Forelimb muscle (tissue), 1 donor: ENCODE results near the gene FMOD. TPM values are rescaled to one million over a fixed set of nuclear protein-coding genes. Genes with fewer than 3 reads are reported as not detected.

ENCODE experiments used
- DNase-seq: peaks from one replicate; pipeline ENCODE4 v3.0.0-alpha.2; 2013; ENCODE audit warnings: low read depth
- polyA plus RNA-seq: library from polyadenylated mRNA; unstranded; fragments of 120-200 nt; gene quantifications from one replicate; pipeline ENCODE4 v1.2.1, GENCODE V29; 2013; ENCODE audit not compliant: insufficient read length

Gene FMOD
- 75.8 TPM for polyA plus RNA-seq

GRCh38 chr1:203351037-203351625, at the start of gene FMOD:
FMOD (minus strand) TSS chr1:203351122; CDS start chr1:203348270, 2,852 bp downstream.
- peak; percentile 72 for DNase-seq

DNA sequence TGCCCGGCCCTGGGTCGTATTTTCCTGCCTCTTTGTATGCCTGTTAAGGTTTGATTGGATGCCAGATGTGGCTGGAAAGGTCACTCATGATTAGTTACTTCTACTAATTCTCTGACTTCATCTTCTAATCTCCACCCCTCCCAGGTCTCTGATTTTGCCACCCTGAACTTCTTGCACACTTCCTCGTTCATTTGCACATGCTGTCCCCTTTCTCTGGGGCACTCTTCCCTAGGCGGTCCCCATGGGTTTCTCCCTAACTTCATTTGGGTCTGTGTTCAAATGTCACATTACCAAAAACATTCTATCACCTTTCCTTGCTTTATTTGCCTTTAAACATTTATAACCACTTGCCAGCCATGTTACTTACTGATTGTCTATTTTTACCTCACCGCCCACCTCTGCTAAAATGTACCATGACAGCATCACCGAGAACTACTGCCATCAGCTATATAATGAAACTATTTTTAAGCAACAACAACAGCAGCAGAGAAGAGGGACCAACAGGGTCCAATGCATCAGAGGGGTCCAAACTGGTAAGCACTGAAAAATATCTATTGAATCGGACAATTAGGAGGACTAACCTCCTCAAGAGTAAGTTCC, 45.8 kb upstream of the FMOD start:
- DNase-seq = no peak

DNA sequence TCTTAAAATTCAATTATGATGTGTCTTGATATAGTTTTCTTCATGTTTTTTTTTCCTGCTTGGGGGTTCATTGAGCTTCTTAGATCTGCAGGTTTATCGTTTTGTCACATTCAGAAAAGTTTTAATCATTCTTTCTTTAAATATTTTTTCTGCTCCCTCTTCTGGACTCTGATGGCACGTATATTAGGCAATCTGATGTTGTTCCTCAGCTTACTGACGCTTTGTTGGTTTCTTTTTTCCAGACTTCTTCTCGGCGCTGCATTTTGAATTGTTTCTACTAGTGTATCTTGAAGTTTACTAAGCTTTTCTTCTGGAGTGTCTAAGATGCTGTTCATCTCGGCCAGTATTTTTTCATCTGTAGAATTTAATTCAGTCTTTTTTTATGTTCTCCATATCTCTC, 44.8 kb upstream of the FMOD start:
- no peak for DNase-seq

DNA sequence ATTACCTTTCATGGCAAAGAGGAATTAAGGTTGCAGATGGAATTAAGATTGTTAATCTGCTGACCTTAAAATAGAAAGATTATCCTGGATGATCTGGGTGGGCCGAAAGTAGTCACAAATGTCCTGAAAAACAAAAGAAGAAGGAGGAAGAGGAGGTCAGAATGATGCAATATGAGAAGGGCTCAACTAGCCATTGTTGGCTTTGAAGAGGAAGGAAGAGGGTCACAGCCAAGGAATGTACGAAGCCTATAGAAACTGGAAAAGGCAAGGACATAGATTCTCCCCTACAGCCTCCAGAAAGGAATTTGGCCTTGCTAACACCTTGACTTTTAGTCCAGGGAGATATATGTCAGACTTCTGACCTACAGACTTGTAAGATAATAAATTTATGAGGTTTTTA, 39.4 kb upstream of the FMOD start:
- no peak for DNase-seq

DNA sequence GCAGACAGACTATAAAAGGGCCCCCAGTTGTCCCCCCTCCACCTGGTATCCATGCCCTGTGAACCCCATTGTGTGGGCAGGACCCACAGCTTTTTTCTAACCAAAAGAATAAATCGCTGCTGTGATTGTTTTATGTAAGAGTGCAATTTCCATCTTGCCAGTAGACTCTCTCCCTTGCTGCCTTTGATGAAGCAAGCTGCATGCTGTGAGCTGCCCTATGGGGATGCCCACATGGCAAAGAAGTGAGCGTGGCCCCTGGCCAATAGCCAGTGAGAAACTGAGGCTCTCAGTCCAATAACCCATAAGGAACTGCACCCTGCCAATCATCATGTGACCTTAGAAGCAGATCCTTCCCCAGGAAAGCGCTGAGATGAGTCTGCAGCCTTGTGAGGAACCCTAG, 37.8 kb upstream of the FMOD start:
- DNase-seq = no peak

DNA sequence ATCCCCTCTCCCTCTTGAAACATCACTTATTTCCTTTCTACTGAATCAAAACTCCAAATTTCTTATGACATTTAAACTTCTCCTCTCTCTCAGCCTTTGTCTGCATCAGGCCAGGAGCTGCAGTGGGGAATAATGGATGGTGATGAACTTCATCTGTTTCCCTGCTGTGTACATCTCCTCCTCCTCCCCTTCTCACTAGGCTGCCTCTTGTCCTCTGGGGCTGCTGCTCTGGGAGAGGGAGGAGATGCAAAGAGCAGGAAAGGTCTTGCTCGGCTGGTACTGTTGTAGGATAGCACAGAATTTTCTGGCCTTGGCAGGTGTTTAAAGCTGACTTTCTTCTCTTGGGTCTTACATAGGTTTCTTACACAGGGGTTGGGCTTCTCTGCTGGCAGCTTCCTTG, 31.1 kb upstream of the FMOD start:
- DNase-seq = no peak

DNA sequence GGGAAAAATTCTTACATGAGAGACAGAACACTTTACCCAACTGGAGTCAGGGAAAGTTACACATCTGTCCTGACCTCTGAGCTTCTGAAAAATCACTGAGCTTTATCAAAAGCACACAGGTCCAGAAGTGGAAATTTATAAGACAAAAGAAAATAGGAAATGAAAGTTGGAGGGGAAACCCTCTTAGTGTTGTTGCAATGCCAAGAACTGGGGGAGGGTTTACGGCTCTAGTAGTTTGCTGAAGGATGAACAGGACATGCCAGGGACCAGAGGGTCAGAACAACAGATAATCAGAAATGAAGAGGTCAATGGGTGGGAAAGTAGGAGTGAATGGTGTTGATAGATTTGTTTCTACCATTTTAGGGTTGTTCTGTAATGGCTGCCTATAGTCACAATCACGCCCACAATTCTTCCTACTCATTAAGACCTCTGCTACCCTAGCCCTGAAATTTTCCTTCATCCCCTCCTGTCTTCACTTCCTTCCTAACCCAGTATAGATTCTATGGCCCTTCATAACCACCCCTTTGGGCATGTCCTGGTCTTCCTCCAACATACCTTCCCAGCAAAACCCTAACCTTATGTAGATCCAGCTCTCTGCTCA, 30.3 kb upstream of the FMOD start:
- DNase-seq = no peak

GRCh38 chr1:203380420-203381150, 29.7 kb upstream of the FMOD start:
- DNase-seq = no peak

DNA sequence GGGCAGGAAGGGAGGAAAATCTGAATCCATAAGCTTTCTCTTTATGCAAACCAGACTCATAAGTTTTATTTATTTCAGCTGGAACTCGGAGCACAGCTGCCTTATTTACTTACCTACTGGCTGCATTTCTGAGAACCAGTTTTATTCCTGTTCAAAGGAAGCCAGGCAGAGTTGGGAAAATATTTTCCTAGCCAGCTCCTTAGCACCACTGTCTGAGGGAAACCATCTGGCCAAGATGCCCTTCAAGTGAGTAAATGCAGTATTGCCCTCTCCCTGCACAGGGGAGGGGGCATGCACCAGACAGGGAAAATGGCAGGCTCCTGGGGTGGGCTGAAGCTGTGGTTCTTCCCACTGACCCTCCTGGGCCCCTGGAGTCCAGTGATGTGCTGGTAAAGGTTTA, 28.9 kb upstream of the FMOD start:
- DNase-seq = no peak

- DNase-seq = no peak
Measured at GRCh38 chr1:203378556-203379245, 27.8 kb upstream of the FMOD start.

DNA sequence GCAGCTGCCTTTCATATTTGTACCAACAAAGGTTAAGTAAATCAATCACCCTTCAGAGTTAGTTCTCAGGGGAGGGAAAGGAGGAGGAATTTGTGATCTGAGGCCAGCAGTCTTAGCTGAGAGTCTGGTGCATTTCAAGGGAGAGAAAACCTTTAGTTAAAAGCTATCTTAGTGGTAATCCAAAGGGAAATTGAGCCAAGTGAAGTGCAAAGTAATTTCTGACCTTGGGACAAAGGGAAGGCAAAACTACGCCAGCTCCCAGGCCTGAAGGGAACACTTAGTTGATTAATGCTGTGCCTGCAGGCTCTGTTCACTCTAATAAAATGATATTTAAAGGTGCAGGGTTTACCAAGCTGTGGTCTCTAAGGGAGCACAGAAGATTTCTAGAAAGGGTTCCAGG, 23.1 kb upstream of the FMOD start:
- DNase-seq = no peak

- DNase-seq = no peak
Measured at GRCh38 chr1:203373002-203373401, 22.1 kb upstream of the FMOD start.

DNA sequence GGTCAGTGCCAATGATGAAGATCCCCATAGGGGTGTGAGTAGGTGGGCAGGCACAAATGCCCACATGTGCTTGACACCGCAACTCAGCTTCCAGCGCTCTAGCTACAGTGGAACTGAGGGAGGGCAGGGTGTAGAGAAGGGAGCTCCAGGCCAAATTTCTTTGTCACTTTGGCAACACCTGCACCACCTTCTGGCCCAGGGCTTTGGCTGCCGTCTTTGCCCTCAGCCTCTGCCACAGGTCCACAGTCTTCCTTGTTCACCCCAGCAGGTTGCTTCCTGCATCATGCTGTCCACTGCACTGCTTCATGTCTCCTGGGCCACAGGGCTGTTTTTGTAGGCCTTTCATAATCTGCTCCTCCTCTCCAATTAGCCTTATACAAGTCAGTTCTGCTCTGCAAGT, 20.4 kb upstream of the FMOD start:
- no peak for DNase-seq

DNA sequence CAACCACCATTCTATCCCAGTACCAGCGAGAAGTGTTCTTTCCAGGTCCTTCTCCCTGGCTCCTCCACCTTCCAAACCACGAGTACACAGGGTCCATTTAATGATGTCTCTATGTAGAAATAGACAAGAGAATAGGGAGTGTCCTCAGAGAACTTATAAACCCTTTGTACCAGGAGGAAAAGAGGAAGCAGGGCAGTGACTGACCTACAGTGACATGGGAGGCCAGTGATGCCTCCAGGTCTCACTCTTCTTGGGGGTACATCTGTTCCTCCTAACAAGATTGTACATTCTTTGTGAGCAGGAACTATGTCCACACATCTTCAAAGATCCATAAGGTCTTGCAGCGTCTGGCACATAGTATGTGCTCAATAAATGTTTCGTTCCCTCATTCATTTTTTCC, 18.7 kb upstream of the FMOD start:
- no peak for DNase-seq

- DNase-seq = no peak
Measured at GRCh38 chr1:203368624-203369451, 17.9 kb upstream of the FMOD start.

DNA sequence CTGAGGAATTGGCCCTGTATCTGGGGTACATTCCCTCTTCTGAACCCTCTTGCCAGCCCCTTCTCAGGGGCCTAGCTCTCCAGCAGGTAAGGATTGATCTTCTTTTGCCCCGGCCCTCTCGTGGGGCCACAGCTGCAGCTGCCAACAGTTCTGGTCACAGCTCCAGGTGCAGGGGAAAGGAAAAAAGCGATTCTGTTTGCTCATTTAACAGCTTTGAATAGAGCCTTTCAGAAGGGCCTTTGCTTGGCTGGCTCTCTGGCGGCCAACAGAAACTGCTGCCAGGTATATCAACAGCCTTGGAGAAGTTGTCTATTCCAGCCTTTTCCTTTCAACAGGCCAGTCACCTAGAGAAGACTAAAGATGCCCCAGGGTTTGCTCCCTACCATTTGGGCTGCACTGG, 16.1 kb upstream of the FMOD start:
- DNase-seq = no peak

GRCh38 chr1:203366476-203366875, 15.6 kb upstream of the FMOD start:
- no peak for DNase-seq

DNA sequence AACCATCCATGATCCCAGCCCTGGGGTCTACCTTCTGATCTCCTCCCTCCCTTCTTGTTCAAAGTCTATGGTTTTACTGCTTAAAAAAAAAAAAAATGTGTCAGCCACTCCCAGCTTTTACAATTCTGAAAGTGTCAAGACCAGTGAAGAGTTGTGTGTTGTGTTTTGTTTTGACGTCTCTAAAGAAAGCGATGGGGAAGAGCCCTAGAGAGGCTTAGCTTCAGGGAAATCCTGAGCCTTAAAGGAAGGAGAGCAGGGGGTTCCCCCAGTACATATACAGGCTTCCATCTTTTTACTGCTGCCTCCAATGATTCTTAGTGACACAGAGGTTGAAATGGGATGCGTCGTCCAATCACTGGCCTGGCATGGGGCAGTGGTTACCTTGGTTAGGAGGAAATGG, 13.9 kb upstream of the FMOD start:
- no peak for DNase-seq

GRCh38 chr1:203364094-203364801, 13.3 kb upstream of the FMOD start:
- no peak for DNase-seq

- DNase-seq = no peak
Measured at GRCh38 chr1:203362720-203363025, 11.8 kb upstream of the FMOD start.
